ENCODE data around the gene CDC20.
A peak's percentile ranks its signal among the peaks of the same experiment; 100 is the strongest.
"Not testable (repeated sequence)": the region's sequence is repeated elsewhere in the genome, so short reads cannot be mapped to it uniquely, and the experiment has no call there.

The CDC20 gene

GRCh38 chr1:43383449-43383848, 24.7 kb downstream of the CDC20 start:
- no peak for DNase-seq (ENCODE audit: low read depth)

GRCh38 chr1:43386676-43387075, 27.9 kb downstream of the CDC20 start:
- no peak for DNase-seq (ENCODE audit: low read depth)

GRCh38 chr1:43387976-43388599, 29.3 kb downstream of the CDC20 start:
- no peak for DNase-seq (ENCODE audit: low read depth)

GRCh38 chr1:43388613-43389012, 29.8 kb downstream of the CDC20 start:
- DNase-seq (ENCODE audit: low read depth), result no peak

GRCh38 chr1:43389326-43390313, 30.8 kb downstream of the CDC20 start, which contains the start of the genes MED8 and SZT2:
Gene MED8, minus strand, starts transcription at chr1:43389800. Its CDS starts 36 bp downstream, at chr1:43389764.
Gene SZT2, plus strand, starts transcription at chr1:43389899. Its CDS starts 70 bp downstream, at chr1:43389969.
- DNase-seq (ENCODE audit: low read depth), result peak; percentile 86

GRCh38 chr1:43392702-43393101, 33.9 kb downstream of the CDC20 start:
- DNase-seq (ENCODE audit: low read depth), result no peak

- no peak for DNase-seq (ENCODE audit: low read depth)
These were observed 36.7 kb downstream of the CDC20 start for GRCh38 chr1:43395523-43395922.

- no peak for DNase-seq (ENCODE audit: low read depth)
These were observed 37.3 kb downstream of the CDC20 start for GRCh38 chr1:43396059-43396458.

- DNase-seq (ENCODE audit: low read depth), result no peak
These were observed 39.4 kb downstream of the CDC20 start for GRCh38 chr1:43398227-43398626.

GRCh38 chr1:43400441-43400840, 41.7 kb downstream of the CDC20 start:
- not testable (repeated sequence) for DNase-seq (ENCODE audit: low read depth)

GRCh38 chr1:43402089-43402865, 43.5 kb downstream of the CDC20 start:
- no peak for DNase-seq (ENCODE audit: low read depth)

GRCh38 chr1:43404353-43404752, 45.6 kb downstream of the CDC20 start:
- DNase-seq (ENCODE audit: low read depth), result no peak

GRCh38 chr1:43405219-43405875, 46.6 kb downstream of the CDC20 start:
- DNase-seq (ENCODE audit: low read depth), result no peak

- no peak for DNase-seq (ENCODE audit: low read depth)
These were observed 47.1 kb downstream of the CDC20 start for GRCh38 chr1:43405876-43406234.

GRCh38 chr1:43410571-43410970, 51.8 kb downstream of the CDC20 start:
- DNase-seq (ENCODE audit: low read depth), result no peak
